SK-N-SH (cell line): ENCODE measurements around the gene PHETA2.

Source experiments
- CHD2 ChIP-seq: fragments of 150-350 bp; IDR thresholded peaks from 2 replicates; pipeline ENCODE4 v1.6.1; 2018; ENCODE audit warnings: low read length; ENCODE audit not compliant: partially characterized antibody
- CTCF ChIP-seq: fragments of 200-600 bp; sonication (generic); IDR thresholded peaks from 2 replicates; pipeline ENCODE4 v1.6.1; 2017; ENCODE audit warnings: antibody characterized with exemption, mild to moderate bottlenecking, moderate library complexity
- POLR2AphosphoS5 ChIP-seq: IDR thresholded peaks from 2 replicates; pipeline ENCODE4 v1.6.1; 2012; ENCODE audit warnings: low read depth, low read length
- RFX5 ChIP-seq: IDR thresholded peaks from 2 replicates; pipeline ENCODE4 v1.6.1; 2012; ENCODE audit warnings: mild to moderate bottlenecking, improper control_type of control experiment, low read length
- SIN3A ChIP-seq: IDR thresholded peaks from 2 replicates; pipeline ENCODE4 v1.6.1; 2012; ENCODE audit warnings: low read depth, mild to moderate bottlenecking, low read length, moderate library complexity, borderline replicate concordance
- TF ChIP-seq, protein P1 (sequence below): IDR thresholded peaks from 2 replicates; pipeline ENCODE4 v1.4.0; 2012; ENCODE audit warnings: low read depth, borderline replicate concordance
- TF ChIP-seq, protein P2 (sequence below): IDR thresholded peaks from 2 replicates; pipeline ENCODE4 v1.4.0; 2012; ENCODE audit warnings: low read depth

GRCh38 chr22:42066126-42066761 lies 7.8 kb upstream of the PHETA2 start:
- TF ChIP-seq CTCF: no peak
- TF ChIP-seq, protein P1, sequence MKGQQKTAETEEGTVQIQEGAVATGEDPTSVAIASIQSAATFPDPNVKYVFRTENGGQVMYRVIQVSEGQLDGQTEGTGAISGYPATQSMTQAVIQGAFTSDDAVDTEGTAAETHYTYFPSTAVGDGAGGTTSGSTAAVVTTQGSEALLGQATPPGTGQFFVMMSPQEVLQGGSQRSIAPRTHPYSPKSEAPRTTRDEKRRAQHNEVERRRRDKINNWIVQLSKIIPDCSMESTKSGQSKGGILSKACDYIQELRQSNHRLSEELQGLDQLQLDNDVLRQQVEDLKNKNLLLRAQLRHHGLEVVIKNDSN: no peak
- TF ChIP-seq, protein P2, sequence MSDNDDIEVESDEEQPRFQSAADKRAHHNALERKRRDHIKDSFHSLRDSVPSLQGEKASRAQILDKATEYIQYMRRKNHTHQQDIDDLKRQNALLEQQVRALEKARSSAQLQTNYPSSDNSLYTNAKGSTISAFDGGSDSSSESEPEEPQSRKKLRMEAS: no peak
- no peak for TF ChIP-seq RFX5
- no peak for TF ChIP-seq SIN3A
- no peak for TF ChIP-seq CHD2
- no peak for TF ChIP-seq POLR2AphosphoS5
